Neuronal stem cell (in vitro differentiated cells): ENCODE results near the gene ENPP4.
A peak's percentile ranks its signal among the peaks of the same experiment; 100 is the strongest.

Experiments
- DNase-seq: peaks from one replicate; pipeline ENCODE4 v3.0.0-alpha.2; 2013; ENCODE audit warnings: low spot score
- H2AFZ ChIP-seq: one replicate; pipeline ENCODE4 v1.6.1; 2013; ENCODE audit warnings: mild to moderate bottlenecking, low read length, inconsistent platforms
- H2AK5ac ChIP-seq: 2 replicates; pipeline ENCODE4 v1.6.1; 2013; ENCODE audit warnings: low read depth, mild to moderate bottlenecking, inconsistent platforms, low read length, moderate library complexity, mixed read lengths
- H2BK120ac ChIP-seq: 2 replicates; pipeline ENCODE4 v1.6.1; 2013; ENCODE audit warnings: low read depth, mild to moderate bottlenecking, inconsistent platforms, low read length, moderate library complexity, mixed read lengths
- H2BK12ac ChIP-seq: one replicate; pipeline ENCODE4 v1.6.1; 2013; ENCODE audit warnings: low read length, inconsistent platforms
- H2BK15ac ChIP-seq: 2 replicates; pipeline ENCODE4 v1.6.1; 2013; ENCODE audit warnings: mild to moderate bottlenecking, low read length, inconsistent platforms, mixed read lengths
- H2BK5ac ChIP-seq: one replicate; pipeline ENCODE4 v1.6.1; 2013; ENCODE audit warnings: inconsistent platforms, mild to moderate bottlenecking, low read length, moderate library complexity
- H3K14ac ChIP-seq: one replicate; pipeline ENCODE4 v1.6.1; 2013; ENCODE audit warnings: low read length, inconsistent platforms
- H3K18ac ChIP-seq: 2 replicates; pipeline ENCODE4 v1.6.1; 2013; ENCODE audit warnings: low read length, inconsistent platforms
- H3K23ac ChIP-seq: 2 replicates; pipeline ENCODE4 v1.6.1; 2013; ENCODE audit warnings: low read depth, mild to moderate bottlenecking, mixed read lengths, low read length, inconsistent platforms; ENCODE audit not compliant: poor library complexity
- H3K27ac ChIP-seq: replicated peaks from 3 replicates; pipeline ENCODE4 v1.5.1; 2013; ENCODE audit warnings: low read length, inconsistent platforms
- H3K27me3 ChIP-seq, 3 experiments: 2 replicates each; pipeline ENCODE4 v1.6.1; 2013; ENCODE audit warnings: low read length in 3 of 3, mild to moderate bottlenecking in 2 of 3, inconsistent platforms in 1 of 3, low read depth in 1 of 3, mixed read lengths in 1 of 3, moderate library complexity in 1 of 3; ENCODE audit not compliant: control insufficient read depth in 3 of 3, insufficient read depth in 3 of 3
- H3K36me3 ChIP-seq, 2 donors: replicated peaks in 1 of 2; 2 replicates each; pipeline ENCODE4 v1.6.1; 2013; ENCODE audit warnings: low read length in 2 of 2; ENCODE audit not compliant: control insufficient read depth in 2 of 2, insufficient read depth in 2 of 2
- H3K4ac ChIP-seq: 2 replicates; pipeline ENCODE4 v1.6.1; 2013; ENCODE audit warnings: inconsistent platforms, mild to moderate bottlenecking, low read length, moderate library complexity
- H3K4me1 ChIP-seq, 2 donors: 1 replicate in 1 of 2; 2 replicates in 1 of 2; pipeline ENCODE4 v1.6.1; 2013; ENCODE audit warnings: low read length in 2 of 2, low read depth in 1 of 2; ENCODE audit not compliant: control insufficient read depth in 2 of 2, insufficient read depth in 1 of 2
- H3K4me2 ChIP-seq: one replicate; pipeline ENCODE4 v1.6.1; 2013; ENCODE audit warnings: mild to moderate bottlenecking, low read length, inconsistent platforms; ENCODE audit not compliant: insufficient read depth, poor library complexity, severe bottlenecking
- H3K4me3 ChIP-seq, 2 donors: 2 replicates each; pipeline ENCODE4 v1.5.1; 2013; ENCODE audit warnings: low read length in 2 of 2, mild to moderate bottlenecking in 2 of 2, inconsistent platforms in 1 of 2, moderate library complexity in 1 of 2
- H3K79me1 ChIP-seq: one replicate; pipeline ENCODE4 v1.6.1; 2013; ENCODE audit warnings: low read depth, mild to moderate bottlenecking, inconsistent platforms, low read length, moderate library complexity
- H3K9ac ChIP-seq: one replicate; pipeline ENCODE4 v1.6.1; 2013; ENCODE audit warnings: mild to moderate bottlenecking, low read depth, low read length, inconsistent platforms; ENCODE audit not compliant: poor library complexity
- H3K9me3 ChIP-seq, 2 donors: replicated peaks in 1 of 2; 2 replicates each; pipeline versions ENCODE3 to v1.6.1; 2013; ENCODE audit warnings: low read length in 2 of 2, mild to moderate bottlenecking in 2 of 2, inconsistent platforms in 1 of 2, low read depth in 1 of 2, mixed read lengths in 1 of 2, moderate library complexity in 1 of 2; ENCODE audit not compliant: control insufficient read depth in 2 of 2, insufficient read depth in 1 of 2
- H4K8ac ChIP-seq: one replicate; pipeline ENCODE4 v1.6.1; 2013; ENCODE audit warnings: low read depth, mild to moderate bottlenecking, inconsistent platforms, low read length, moderate library complexity
- H4K91ac ChIP-seq: one replicate; pipeline ENCODE4 v1.6.1; 2013; ENCODE audit warnings: low read length, low read depth, mild to moderate bottlenecking, inconsistent platforms; ENCODE audit not compliant: poor library complexity
- WGBS, 2 donors: extraction: QIAGEN DNeasy Blood & Tissue Kit; methylation state at CpG; one replicate each; pipeline ENCODE4 v1.1.7; 2013; ENCODE audit warnings: missing lambda C conversion rate in 2 of 2, mixed read lengths in 1 of 2; ENCODE audit not compliant: insufficient read length in 2 of 2, insufficient replicate concordance in 1 of 2; ENCODE audit errors: extremely low coverage in 2 of 2; 5-methylcytosine and 5-hydroxymethylcytosine counted together

ENPP4 gene

GRCh38 chr6:46134216-46134615, 4.4 kb downstream of the ENPP4 start:
- Histone ChIP-seq H4K91ac (no peak overlapping the region), H2AFZ (no peak overlapping the region), H3K9me3 (no peaks in the 10 kb centered on the region), H3K27ac (no peak overlapping the region), H3K4me2 (no peak overlapping the region), H3K4me1 (peaks cover 0 to 1% of the 10 kb centered on the region in 2 donors), H3K9ac (no peak overlapping the region), H3K4me3 (no peak overlapping the region), H2BK5ac (no peak overlapping the region), H3K18ac (no peak overlapping the region), H3K36me3 (no peaks in the 10 kb centered on the region), H3K79me1 (no peaks in the 10 kb centered on the region), H2BK12ac (no peak overlapping the region), H3K14ac (no peak overlapping the region), H3K23ac (no peak overlapping the region), H4K8ac (no peak overlapping the region), H3K4ac (no peak overlapping the region), H3K27me3 (peaks cover 0 to 12% (median 0%) of the 10 kb centered on the region in 3 experiments), H2BK15ac (no peak overlapping the region), H2AK5ac (no peak overlapping the region), H2BK120ac (no peak overlapping the region)
- no CpG with 5 or more reads among the region's 2 CpGs for WGBS, 2 donors
- DNase-seq, result peak; percentile 15

- Histone ChIP-seq H3K14ac (no peak overlapping the region), H3K27ac (no peak overlapping the region), H3K18ac (no peak overlapping the region), H2AK5ac (no peak overlapping the region), H3K79me1 (no peaks in the 10 kb centered on the region), H3K9me3 (no peaks in the 10 kb centered on the region), H3K9ac (no peak overlapping the region), H4K8ac (no peak overlapping the region), H3K23ac (no peak overlapping the region), H2AFZ (no peak overlapping the region), H2BK12ac (no peak overlapping the region), H3K4me3 (no peak overlapping the region), H2BK120ac (no peak overlapping the region), H4K91ac (no peak overlapping the region), H3K36me3 (no peaks in the 10 kb centered on the region), H2BK5ac (no peak overlapping the region), H3K4ac (no peak overlapping the region), H3K27me3 (peaks cover 0 to 6% (median 0%) of the 10 kb centered on the region in 3 experiments), H2BK15ac (no peak overlapping the region), H3K4me1 (no peaks in the 10 kb centered on the region), H3K4me2 (no peak overlapping the region)
- no CpG with 5 or more reads among the region's 1 CpG for WGBS, 2 donors
- no peak for DNase-seq
These were observed 5.4 kb downstream of the ENPP4 start for GRCh38 chr6:46135176-46135575.

- Histone ChIP-seq H4K8ac (no peak overlapping the region), H3K9me3 (no peaks in the 10 kb centered on the region), H3K9ac (no peak overlapping the region), H3K27me3 (no peaks in the 10 kb centered on the region), H3K4me2 (no peak overlapping the region), H3K27ac (no peak overlapping the region), H2BK5ac (no peak overlapping the region), H2BK120ac (no peak overlapping the region), H3K36me3 (no peaks in the 10 kb centered on the region), H3K4ac (no peak overlapping the region), H3K18ac (no peak overlapping the region), H2AFZ (no peak overlapping the region), H3K4me1 (no peaks in the 10 kb centered on the region), H4K91ac (no peak overlapping the region), H2BK12ac (no peak overlapping the region), H3K23ac (no peak overlapping the region), H3K4me3 (no peak overlapping the region), H2BK15ac (no peak overlapping the region), H2AK5ac (no peak overlapping the region), H3K79me1 (no peaks in the 10 kb centered on the region), H3K14ac (no peak overlapping the region)
- no peak for DNase-seq
- no CpG with 5 or more reads among the region's 2 CpGs for WGBS, 2 donors
These were observed 7.0 kb downstream of the ENPP4 start for GRCh38 chr6:46136831-46137230.

GRCh38 chr6:46137387-46137786, 7.6 kb downstream of the ENPP4 start:
- no CpG with 5 or more reads among the region's 2 CpGs for WGBS, 2 donors
- Histone ChIP-seq H2BK15ac (no peak overlapping the region), H3K14ac (no peak overlapping the region), H3K4ac (no peak overlapping the region), H2AK5ac (no peak overlapping the region), H4K8ac (no peak overlapping the region), H4K91ac (no peak overlapping the region), H2BK120ac (no peak overlapping the region), H2BK12ac (no peak overlapping the region), H3K9ac (no peak overlapping the region), H3K9me3 (no peaks in the 10 kb centered on the region), H2BK5ac (no peak overlapping the region), H3K79me1 (no peaks in the 10 kb centered on the region), H3K4me3 (no peak overlapping the region), H3K18ac (no peak overlapping the region), H3K36me3 (no peaks in the 10 kb centered on the region), H3K27ac (no peak overlapping the region), H3K4me1 (no peaks in the 10 kb centered on the region), H3K4me2 (no peak overlapping the region), H2AFZ (no peak overlapping the region), H3K23ac (no peak overlapping the region), H3K27me3 (no peaks in the 10 kb centered on the region)
- no peak for DNase-seq
